GM23248 (cell line): ENCODE data around the gene RC3H1. TPM values are rescaled to one million over a fixed set of nuclear protein-coding genes. Genes with fewer than 3 reads are reported as not detected.
"Not testable (repeated sequence)": the region's sequence is repeated elsewhere in the genome, so short reads cannot be mapped to it uniquely, and the experiment has no call there.

Experiments
- DNase-seq: peaks from one replicate; pipeline ENCODE4 v3.0.0-alpha.2; 2015
- H2AFZ ChIP-seq: fragments of 200-600 bp; sonication (generic); 2 replicates; pipeline ENCODE4 v1.6.1; 2016; ENCODE audit warnings: antibody characterized with exemption
- H3F3A ChIP-seq: fragments of 200-600 bp; sonication (generic); 2 replicates; pipeline ENCODE4 v1.6.1; 2016; ENCODE audit warnings: mild to moderate bottlenecking, antibody characterized with exemption, mixed run types; ENCODE audit not compliant: insufficient read depth
- H3K27ac ChIP-seq: fragments of 200-600 bp; sonication (generic); 2 replicates; pipeline ENCODE4 v1.5.1; 2016; ENCODE audit warnings: mild to moderate bottlenecking
- H3K27me3 ChIP-seq: fragments of 200-600 bp; sonication (generic); replicated peaks from 2 replicates; pipeline ENCODE4 v1.6.1; 2016; ENCODE audit warnings: mild to moderate bottlenecking; ENCODE audit not compliant: insufficient read depth
- H3K36me3 ChIP-seq: fragments of 200-600 bp; sonication (generic); 2 replicates; pipeline ENCODE4 v1.6.1; 2016; ENCODE audit warnings: low read depth, mild to moderate bottlenecking
- H3K4me1 ChIP-seq: fragments of 200-600 bp; sonication (generic); 2 replicates; pipeline ENCODE4 v1.6.1; 2016; ENCODE audit warnings: mild to moderate bottlenecking; ENCODE audit not compliant: insufficient read depth
- H3K4me2 ChIP-seq: fragments of 200-600 bp; sonication (generic); one replicate; pipeline ENCODE4 v1.6.1; 2016; ENCODE audit warnings: mild to moderate bottlenecking; ENCODE audit not compliant: unreplicated experiment
- H3K4me3 ChIP-seq: fragments of 200-600 bp; sonication (generic); 2 replicates; pipeline ENCODE4 v1.5.1; 2016; ENCODE audit warnings: mild to moderate bottlenecking
- H3K79me2 ChIP-seq: fragments of 200-600 bp; sonication (generic); 2 replicates; pipeline ENCODE4 v1.6.1; 2016; ENCODE audit warnings: mild to moderate bottlenecking; ENCODE audit not compliant: insufficient read depth
- H3K9ac ChIP-seq: fragments of 200-600 bp; sonication (generic); 2 replicates; pipeline ENCODE4 v1.6.1; 2016; ENCODE audit warnings: mild to moderate bottlenecking
- H3K9me2 ChIP-seq: fragments of 200-600 bp; sonication (generic); 2 replicates; pipeline ENCODE4 v1.6.1; 2016; ENCODE audit warnings: mixed run types, mild to moderate bottlenecking, moderate library complexity; ENCODE audit not compliant: insufficient read depth
- H3K9me3 ChIP-seq: fragments of 200-600 bp; sonication (generic); one replicate; pipeline ENCODE4 v1.6.1; 2017; ENCODE audit warnings: low read depth
- H4K20me1 ChIP-seq: fragments of 200-600 bp; sonication (generic); 2 replicates; pipeline ENCODE4 v1.6.0; 2016; ENCODE audit not compliant: insufficient read depth
- EZH2 ChIP-seq: fragments of 200-600 bp; sonication (generic); IDR thresholded peaks from 2 replicates; pipeline ENCODE4 v1.6.1; 2018; ENCODE audit warnings: antibody characterized with exemption, mild to moderate bottlenecking; ENCODE audit not compliant: insufficient read depth, poor library complexity, severe bottlenecking
- EZH2phosphoT487 ChIP-seq: fragments of 200-600 bp; sonication (generic); IDR thresholded peaks from 2 replicates; pipeline ENCODE4 v1.6.1; 2018; ENCODE audit warnings: antibody characterized with exemption, moderate library complexity, mild to moderate bottlenecking, low read depth; ENCODE audit not compliant: insufficient read depth
- WGBS, 2 experiments: methylation state at CpG; one replicate each; pipeline ENCODE4 v1.1.6; 2015 to 2017; ENCODE audit warnings: low lambda C conversion rate in 2 of 2, low coverage in 1 of 2; ENCODE audit errors: missing lambda C conversion rate in 2 of 2; 5-methylcytosine and 5-hydroxymethylcytosine counted together
- in situ Hi-C: fragments of 300-500 bp; cut with MboI; formaldehyde crosslinking; loops from 2 replicates; pipeline ENCODE4 v1.15.0; 2020
- polyA plus RNA-seq: library from polyadenylated mRNA; unstranded; fragments of >200 nt; fragmentation: Nextera tagmentation; extraction: Ambion mirVana; gene quantifications from 2 replicates; pipeline ENCODE4 v1.2.1, GENCODE V29; 2016
- total RNA-seq: library from RNA; depleted of rRNA; stranded (reverse); fragments of >200 nt; shearing (Covaris generic); gene quantifications from 2 replicates; pipeline ENCODE4 v1.2.3, GENCODE V29; 2014

The RC3H1 gene
- total and polyA plus RNA-seq, 2 experiments from 2014 or later, result 5.9 to 18.9 TPM

DNA sequence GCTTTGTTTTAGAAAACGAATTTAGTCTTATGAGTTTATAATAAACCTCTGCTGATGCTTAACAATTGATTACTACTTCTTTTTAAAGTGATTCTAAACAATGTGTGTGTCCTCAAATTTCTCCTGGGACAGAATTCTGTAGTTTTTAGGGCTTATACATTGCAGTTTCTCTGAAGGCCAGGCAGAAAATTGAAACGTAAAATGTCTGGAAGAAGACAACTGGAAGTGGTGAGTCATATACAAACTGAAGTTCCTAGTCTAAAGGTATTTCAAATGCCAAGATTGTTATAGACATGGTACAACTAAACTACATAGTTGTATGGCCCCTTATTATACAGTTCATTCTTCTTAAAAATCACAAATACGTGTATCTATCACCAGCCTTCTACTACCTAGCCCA lies 30.5 kb upstream of the RC3H1 start:
- TF ChIP-seq EZH2 (no peak), EZH2phosphoT487 (no peak)
- Histone ChIP-seq H3K4me2 (no peak overlapping the region), H3K9me2 (no peaks in the 10 kb centered on the region), H3F3A (no peaks in the 10 kb centered on the region), H3K9ac (no peak overlapping the region), H3K27ac (no peak overlapping the region; the same call in 1 of the 2 replicates), H3K27me3 (no peaks in the 10 kb centered on the region), H3K79me2 (no peaks in the 10 kb centered on the region), H4K20me1 (no peaks in the 10 kb centered on the region), H3K4me3 (no peak overlapping the region), H3K36me3 (no peaks in the 10 kb centered on the region), H2AFZ (peak overlapping the region; percentile 34; the same call in 1 of the 2 replicates), H3K9me3 (no peaks in the 10 kb centered on the region), H3K4me1 (peaks cover 5% of the 10 kb centered on the region; the same call in 1 of the 2 replicates)
- in situ Hi-C loops, result no loop called here
- DNase-seq, result peak; percentile 38
- 46 to 52% methylated on average over 3 of the region's 3 CpGs for WGBS, 2 experiments

DNA sequence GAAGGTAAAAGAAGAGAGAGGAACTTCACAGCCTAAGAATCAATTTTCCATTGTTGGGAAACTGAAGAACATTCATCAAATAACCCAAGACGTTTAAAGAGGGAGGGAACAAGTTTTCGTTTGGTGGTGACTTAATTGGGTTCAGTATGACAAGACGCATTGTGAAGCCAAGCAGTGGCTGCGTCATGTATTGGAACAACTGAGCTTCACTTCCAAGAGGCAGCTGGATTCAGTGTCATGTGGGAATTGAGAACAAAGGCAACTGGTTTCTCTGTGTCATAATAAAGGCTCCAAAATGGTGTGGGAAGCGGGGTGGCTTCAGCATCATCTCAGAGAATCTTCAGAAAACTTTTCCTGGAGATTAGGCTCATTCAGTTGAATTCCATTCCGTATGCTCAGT lies 29.8 kb upstream of the RC3H1 start:
- Histone ChIP-seq H3K4me2 (no peak overlapping the region), H3K27me3 (no peaks in the 10 kb centered on the region), H3K9me2 (no peaks in the 10 kb centered on the region), H3K9me3 (no peaks in the 10 kb centered on the region), H3K9ac (no peak overlapping the region), H3K27ac (no peak overlapping the region; the same call in 1 of the 2 replicates), H3F3A (no peaks in the 10 kb centered on the region), H3K36me3 (no peaks in the 10 kb centered on the region), H3K79me2 (no peaks in the 10 kb centered on the region), H3K4me1 (peaks cover 5% of the 10 kb centered on the region; the same call in 1 of the 2 replicates), H2AFZ (peak overlapping the region; percentile 34), H4K20me1 (no peaks in the 10 kb centered on the region), H3K4me3 (no peak overlapping the region)
- in situ Hi-C loops, result no loop called here
- peak; percentile 73 for DNase-seq
- 12 to 21% methylated on average over 6 of the region's 6 CpGs for WGBS, 2 experiments
- TF ChIP-seq EZH2phosphoT487 (no peak), EZH2 (no peak)

DNA sequence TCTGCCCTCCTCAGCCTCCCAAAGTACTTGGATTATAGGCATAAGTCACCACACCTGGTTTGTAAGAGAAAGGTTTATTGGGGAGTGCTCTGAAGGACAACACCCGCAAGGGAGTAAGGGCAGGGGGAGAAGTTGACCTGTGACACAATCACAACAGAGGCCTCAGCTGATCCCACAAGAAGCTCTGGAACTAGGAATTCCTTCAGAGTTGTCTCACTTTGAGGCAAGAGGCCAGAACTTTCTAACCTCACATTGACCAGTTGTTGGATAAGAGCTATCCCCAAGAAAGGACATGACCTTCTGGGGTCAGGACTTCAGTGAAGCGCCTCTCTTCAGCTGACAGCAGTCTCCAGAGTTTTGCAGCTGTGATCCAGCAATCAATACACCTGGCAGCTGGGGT lies 27.4 kb upstream of the RC3H1 start:
- Histone ChIP-seq H4K20me1 (no peaks in the 10 kb centered on the region), H3K9me2 (no peaks in the 10 kb centered on the region), H2AFZ (no peak overlapping the region), H3K9ac (no peak overlapping the region), H3K9me3 (no peaks in the 10 kb centered on the region), H3K27ac (no peak overlapping the region), H3F3A (no peaks in the 10 kb centered on the region), H3K27me3 (no peaks in the 10 kb centered on the region), H3K79me2 (no peaks in the 10 kb centered on the region), H3K4me1 (peaks cover 5% of the 10 kb centered on the region; the same call in 1 of the 2 replicates), H3K4me2 (no peak overlapping the region), H3K4me3 (no peak overlapping the region), H3K36me3 (no peaks in the 10 kb centered on the region)
- TF ChIP-seq EZH2 (no peak), EZH2phosphoT487 (no peak)
- DNase-seq, result no peak
- in situ Hi-C loops, result no loop called here
- 63 to 85% methylated on average over 2 of the region's 2 CpGs for WGBS, 2 experiments

DNA sequence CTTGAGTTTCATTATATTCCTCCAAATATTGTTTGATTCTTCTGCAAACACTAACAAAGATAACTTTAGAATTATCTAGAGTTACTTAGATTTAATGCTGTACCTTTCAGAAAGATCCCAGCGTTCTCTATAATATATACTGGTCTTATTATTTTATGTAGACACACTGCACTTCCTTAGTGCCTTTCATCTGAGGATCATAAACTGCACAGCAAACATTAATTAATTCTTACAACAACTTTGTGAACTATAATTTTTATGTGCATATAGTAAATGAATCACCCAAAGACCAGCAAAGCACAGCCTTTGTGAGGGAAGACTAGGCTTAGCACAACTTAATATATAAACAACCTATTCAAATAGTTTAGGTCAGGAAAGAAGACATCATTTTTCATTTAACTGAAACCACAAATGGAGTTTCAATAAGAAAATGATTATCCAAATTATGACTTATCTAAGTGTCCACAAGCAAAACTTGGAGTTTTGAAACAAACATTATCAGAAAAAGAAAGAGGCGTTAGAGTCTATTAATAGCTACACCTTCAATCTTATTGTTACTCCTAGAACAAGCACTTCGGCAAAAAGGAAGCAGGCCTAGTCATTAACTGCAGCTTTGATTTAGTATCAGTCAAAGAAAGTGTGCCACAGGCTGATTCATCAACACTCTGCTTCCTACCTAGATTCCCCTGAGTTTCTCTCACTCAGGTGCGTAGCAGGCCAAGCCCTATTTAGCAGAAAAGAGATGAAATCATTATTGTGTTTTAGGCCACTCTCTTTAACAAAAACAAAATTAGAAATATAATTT lies 22.5 kb upstream of the RC3H1 start:
- Histone ChIP-seq H3F3A (peaks cover 15% of the 10 kb centered on the region), H3K79me2 (no peaks in the 10 kb centered on the region), H3K9me2 (no peaks in the 10 kb centered on the region), H3K27ac (no peak overlapping the region), H2AFZ (no peak overlapping the region), H3K4me2 (no peak overlapping the region), H3K4me3 (no peak overlapping the region), H3K36me3 (no peaks in the 10 kb centered on the region), H3K4me1 (peaks cover 4% of the 10 kb centered on the region), H3K9ac (no peak overlapping the region), H3K9me3 (no peaks in the 10 kb centered on the region), H3K27me3 (no peaks in the 10 kb centered on the region), H4K20me1 (no peaks in the 10 kb centered on the region)
- no peak for TF ChIP-seq EZH2
- no peak for TF ChIP-seq EZH2phosphoT487
- WGBS, 2 experiments, result 58 to 59% methylated on average over 4 of the region's 4 CpGs
- no peak for DNase-seq
- in situ Hi-C loops, result no loop called here

DNA sequence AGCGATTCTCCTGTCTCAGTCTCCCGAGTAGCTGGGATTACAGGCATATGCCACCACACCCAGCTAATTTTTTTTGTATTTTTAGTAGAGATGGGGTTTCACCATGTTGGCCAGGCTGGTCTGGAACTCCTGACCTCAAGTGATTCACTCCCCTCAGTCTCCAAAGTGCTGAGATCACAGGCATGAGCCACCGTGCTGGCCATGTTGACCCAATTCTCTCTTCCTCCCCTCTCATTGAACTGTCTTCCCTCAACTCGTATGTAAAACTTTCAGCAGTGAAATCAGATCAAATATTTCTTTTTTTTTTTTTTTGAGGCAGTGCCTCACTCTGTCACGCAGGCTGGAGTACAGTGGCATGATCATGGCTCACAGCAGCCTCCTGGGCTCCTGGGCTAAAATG lies 20.4 kb upstream of the RC3H1 start:
- WGBS, 2 experiments, result 43 to 46% methylated on average over 5 of the region's 5 CpGs
- peak; percentile 53 for DNase-seq
- H4K20me1 ChIP-seq, H3K4me3 ChIP-seq, H3K9me2 ChIP-seq, H3K27ac ChIP-seq, H2AFZ ChIP-seq, H3K4me1 ChIP-seq, H3K79me2 ChIP-seq, H3K4me2 ChIP-seq, H3K9me3 ChIP-seq, H3K9ac ChIP-seq, in situ Hi-C loops, H3K36me3 ChIP-seq, H3K27me3 ChIP-seq: not testable (repeated sequence)
- H3F3A ChIP-seq, result peaks cover 16% of the 10 kb centered on the region
